Calu3 (cell line): ENCODE data around the gene GIMAP5. TPM values are rescaled to one million over a fixed set of nuclear protein-coding genes. Genes with fewer than 3 reads are reported as not detected.

Source experiments
- BruUV-seq: library from RNA; stranded (reverse); fragments of 400-500 nt; replicated peaks from 2 replicates; lab custom pipeline; 2021; lab: Mats Ljungman, UMichigan
- CTCF ChIA-PET: fragments of 300-600 bp; sonication (Branson Sonifier 250); formaldehyde crosslinking; loops from one replicate; lab custom pipeline; 2022; ENCODE audit warnings: antibody characterized with exemption; lab: Charles Lee
- DNase-seq: peaks from one replicate; pipeline ENCODE4 v3.0.0; 2022
- H3K27ac Mint-ChIP-seq: one replicate; pipeline ENCODE4 v1.8.0; 2022; ENCODE audit warnings: mixed read lengths; ENCODE audit not compliant: unreplicated experiment
- H3K27me3 Mint-ChIP-seq: one replicate; pipeline ENCODE4 v1.8.0; 2022; ENCODE audit warnings: mixed read lengths; ENCODE audit not compliant: unreplicated experiment
- H3K36me3 Mint-ChIP-seq: one replicate; pipeline ENCODE4 v1.8.0; 2022; ENCODE audit warnings: mild to moderate bottlenecking, moderate library complexity, mixed read lengths; ENCODE audit not compliant: insufficient read depth, unreplicated experiment
- H3K4me1 Mint-ChIP-seq: one replicate; pipeline ENCODE4 v1.8.0; 2022; ENCODE audit warnings: mild to moderate bottlenecking, low read depth, mixed read lengths; ENCODE audit not compliant: unreplicated experiment
- H3K4me3 Mint-ChIP-seq: one replicate; pipeline ENCODE4 v1.8.0; 2022; ENCODE audit warnings: mild to moderate bottlenecking, low read depth, moderate library complexity, mixed read lengths; ENCODE audit not compliant: unreplicated experiment
- H3K9me3 Mint-ChIP-seq: one replicate; pipeline ENCODE4 v1.8.0; 2022; ENCODE audit warnings: low read depth, mixed read lengths; ENCODE audit not compliant: unreplicated experiment
- CTCF ChIP-seq: fragments of 200-600 bp; IDR thresholded peaks from one replicate; pipeline ENCODE4 v1.8.0; 2022; ENCODE audit warnings: antibody characterized with exemption; ENCODE audit not compliant: unreplicated experiment
- intact Hi-C: fragments of 100-400 bp; cut with micrococcal nuclease; formaldehyde crosslinking; loops from one replicate; pipeline ENCODE4 v1.10.0; 2022; ENCODE audit not compliant: unreplicated experiment
- total RNA-seq: library from RNA; stranded (reverse); gene quantifications from 2 replicates; pipeline ENCODE4 v1.2.3, GENCODE V29; 2022

GIMAP5 gene
- total RNA-seq, 1 experiment from 2014 or later: not detected

GRCh38 chr7:150748376-150748775 is 11.2 kb downstream of the GIMAP5 start:
- Mint-ChIP-seq H3K36me3 (no peaks in the 10 kb centered on the region), H3K9me3 (no peaks in the 10 kb centered on the region), H3K27ac (no peak overlapping the region), H3K4me3 (no peak overlapping the region), H3K4me1 (no peaks in the 10 kb centered on the region), H3K27me3 (peaks cover 86% of the 10 kb centered on the region)
- TF ChIP-seq CTCF: no peak
- BruUV-seq: no TSS peak
- intact Hi-C loops: no loop called here
- DNase-seq: no peak
- CTCF ChIA-PET: no interaction called here

GRCh38 chr7:150751702-150752101 is 14.5 kb downstream of the GIMAP5 start:
- intact Hi-C loops: loop anchor here (10.0 kb wide), 1 partner anchor 217 kb away; no protein-coding TSS in a partner anchor
- no peaks in the 10 kb centered on the region for H3K9me3 Mint-ChIP-seq
- no peak for TF ChIP-seq CTCF
- no peaks in the 10 kb centered on the region for H3K36me3 Mint-ChIP-seq
- no peak overlapping the region for H3K27ac Mint-ChIP-seq
- CTCF ChIA-PET: no interaction called here
- peaks cover 65% of the 10 kb centered on the region for H3K27me3 Mint-ChIP-seq
- no peaks in the 10 kb centered on the region for H3K4me1 Mint-ChIP-seq
- no peak for DNase-seq
- no TSS peak for BruUV-seq
- H3K4me3 Mint-ChIP-seq: no peak overlapping the region

- no TSS peak for BruUV-seq
- intact Hi-C loops: loop anchor here (10.0 kb wide), 1 partner anchor 218 kb away; no protein-coding TSS in a partner anchor
- CTCF ChIA-PET: interaction anchor here (0.8 kb wide), 1 partner anchor 359 kb away, joined by 4 read pairs; no protein-coding TSS in a partner anchor
- no peaks in the 10 kb centered on the region for H3K9me3 Mint-ChIP-seq
- peaks cover 57% of the 10 kb centered on the region for H3K27me3 Mint-ChIP-seq
- H3K4me1 Mint-ChIP-seq: no peaks in the 10 kb centered on the region
- no peaks in the 10 kb centered on the region for H3K36me3 Mint-ChIP-seq
- H3K4me3 Mint-ChIP-seq: no peak overlapping the region
- no peak for DNase-seq
- H3K27ac Mint-ChIP-seq: no peak overlapping the region
- TF ChIP-seq CTCF: no peak
These were observed 16.0 kb downstream of the GIMAP5 start for GRCh38 chr7:150753239-150753638.

- H3K4me1 Mint-ChIP-seq: no peaks in the 10 kb centered on the region
- intact Hi-C loops: loop anchor here (1.0 to 10.0 kb wide), 2 partner anchors 219 to 306 kb away; no protein-coding TSS in a partner anchor
- CTCF ChIA-PET: interaction anchor here (0.7 to 1.0 kb wide), 3 partner anchors 15 to 305 kb away, joined by 3 to 6 read pairs (median 3); no protein-coding TSS in a partner anchor
- H3K36me3 Mint-ChIP-seq: no peaks in the 10 kb centered on the region
- no TSS peak for BruUV-seq
- TF ChIP-seq CTCF: no peak
- H3K4me3 Mint-ChIP-seq: no peak overlapping the region
- no peak overlapping the region for H3K27ac Mint-ChIP-seq
- no peaks in the 10 kb centered on the region for H3K9me3 Mint-ChIP-seq
- no peak for DNase-seq
- peaks cover 49% of the 10 kb centered on the region for H3K27me3 Mint-ChIP-seq
These were observed 16.8 kb downstream of the GIMAP5 start for GRCh38 chr7:150753826-150754603.
